GM21717 (cell line): ENCODE measurements around the gene ADGRD1.

ENCODE experiments used
- ATAC-seq: cut with Tn5 transposase; IDR thresholded peaks from one replicate; pipeline ENCODE4 v1.9.1; 2021; ENCODE audit warnings: mild to moderate bottlenecking, moderate library complexity; ENCODE audit not compliant: unreplicated experiment

Gene ADGRD1

DNA sequence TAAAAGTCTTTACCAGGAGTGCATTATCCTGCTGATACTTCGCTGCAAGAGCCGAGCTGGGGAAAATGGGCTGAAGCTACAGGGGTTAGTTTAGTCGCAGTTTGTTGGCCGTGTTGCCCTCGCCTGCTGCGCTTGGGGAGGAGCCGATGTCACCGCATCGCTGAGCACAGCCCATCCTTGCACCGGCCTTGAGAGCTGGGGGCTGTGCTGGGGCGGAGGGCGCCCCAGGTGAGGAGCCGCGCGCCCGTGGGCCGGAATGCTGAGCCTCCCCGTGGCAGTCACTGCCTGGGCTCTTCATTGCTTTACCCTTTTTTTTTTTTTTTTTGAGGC lies 50.0 kb downstream of the ADGRD1 start:
- ATAC-seq: no peak

DNA sequence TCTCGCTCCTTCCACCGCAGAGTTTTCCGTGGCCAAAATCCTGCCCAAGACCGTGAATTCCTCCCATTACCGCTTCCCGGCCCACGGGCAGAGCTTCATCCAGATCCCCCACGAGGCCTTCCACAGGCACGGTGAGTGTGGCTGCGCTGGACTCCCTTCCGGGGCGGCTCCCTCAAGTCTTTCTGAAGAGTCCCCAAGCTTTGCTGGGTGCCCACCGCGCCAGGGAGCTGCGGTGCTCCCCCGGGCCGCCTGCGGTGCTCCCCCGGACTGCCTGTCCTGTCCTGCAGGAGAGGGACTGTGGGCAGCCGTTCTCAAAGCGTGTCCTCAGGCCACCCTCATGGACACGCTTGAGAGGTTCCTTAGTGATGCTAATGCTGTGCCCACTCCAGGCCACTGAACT lies 50.5 kb downstream of the ADGRD1 start:
- ATAC-seq: no peak

DNA sequence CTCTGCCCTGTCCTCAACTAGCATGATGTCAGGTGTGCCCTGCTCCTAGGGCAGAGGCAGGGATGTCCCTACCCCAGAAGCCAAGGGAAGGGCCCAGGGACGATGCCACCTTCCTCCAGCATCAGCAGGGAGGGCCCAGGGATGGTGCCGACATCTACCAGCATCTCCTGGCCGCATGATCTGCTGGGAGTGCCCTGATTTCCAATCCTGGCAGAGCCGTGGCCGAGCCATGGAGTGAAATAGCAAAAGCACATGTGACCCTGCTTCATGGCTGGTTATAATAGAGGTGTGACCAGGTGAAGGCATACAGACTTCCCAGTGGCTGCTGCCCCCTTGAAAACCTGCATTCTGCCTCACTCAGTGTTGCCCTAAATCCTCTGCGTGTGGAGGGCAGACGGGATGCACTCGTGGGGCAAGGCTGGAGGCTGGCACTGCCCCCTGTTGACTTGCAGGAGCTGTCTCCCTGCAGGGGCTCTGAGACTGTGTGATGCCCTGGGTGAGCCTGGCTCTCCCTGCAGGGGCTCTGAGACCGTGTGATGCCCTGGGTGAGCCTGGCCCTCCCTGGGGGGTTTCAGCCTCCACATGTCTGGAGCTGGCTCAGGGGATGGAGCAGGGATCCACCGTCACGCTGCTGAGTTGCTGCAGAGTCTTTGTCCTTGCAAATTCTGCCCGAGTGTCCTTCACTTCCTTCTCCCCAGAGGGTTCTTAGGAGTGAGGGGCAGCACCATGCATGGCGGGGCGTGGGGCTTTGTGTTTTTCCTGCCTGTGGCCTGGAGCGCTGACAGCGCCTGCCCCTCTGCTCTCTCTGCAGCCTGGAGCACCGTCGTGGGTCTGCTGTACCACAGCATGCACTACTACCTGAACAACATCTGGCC lies 51.7 kb downstream of the ADGRD1 start:
- ATAC-seq: no peak

GRCh38 chr12:131006036-131006735 lies 52.5 kb downstream of the ADGRD1 start:
- ATAC-seq: no peak

GRCh38 chr12:131007031-131007739 lies 53.5 kb downstream of the ADGRD1 start:
- ATAC-seq: no peak

DNA sequence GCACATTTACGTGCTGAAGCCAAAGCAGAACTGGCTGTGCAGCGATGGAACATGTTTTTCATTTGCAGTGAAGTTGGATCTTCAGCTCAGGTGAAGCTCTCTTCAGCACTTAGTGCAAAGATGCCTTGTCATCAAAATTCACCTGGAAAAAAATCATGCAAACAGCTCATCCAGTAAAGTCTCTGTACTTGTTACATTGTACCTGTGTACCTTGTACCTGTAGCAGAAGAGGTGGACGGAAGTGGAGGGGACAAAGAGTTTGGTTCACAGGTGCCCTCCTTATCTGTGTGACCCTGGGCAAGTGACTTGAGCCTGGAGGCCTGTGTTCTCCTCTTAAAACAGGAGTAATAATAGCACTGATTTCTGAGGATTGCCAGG lies 54.0 kb downstream of the ADGRD1 start:
- no peak for ATAC-seq

GRCh38 chr12:131008131-131008912 lies 54.6 kb downstream of the ADGRD1 start:
- no peak for ATAC-seq

- ATAC-seq: no peak
These were observed 55.2 kb downstream of the ADGRD1 start for GRCh38 chr12:131008913-131009270.

DNA sequence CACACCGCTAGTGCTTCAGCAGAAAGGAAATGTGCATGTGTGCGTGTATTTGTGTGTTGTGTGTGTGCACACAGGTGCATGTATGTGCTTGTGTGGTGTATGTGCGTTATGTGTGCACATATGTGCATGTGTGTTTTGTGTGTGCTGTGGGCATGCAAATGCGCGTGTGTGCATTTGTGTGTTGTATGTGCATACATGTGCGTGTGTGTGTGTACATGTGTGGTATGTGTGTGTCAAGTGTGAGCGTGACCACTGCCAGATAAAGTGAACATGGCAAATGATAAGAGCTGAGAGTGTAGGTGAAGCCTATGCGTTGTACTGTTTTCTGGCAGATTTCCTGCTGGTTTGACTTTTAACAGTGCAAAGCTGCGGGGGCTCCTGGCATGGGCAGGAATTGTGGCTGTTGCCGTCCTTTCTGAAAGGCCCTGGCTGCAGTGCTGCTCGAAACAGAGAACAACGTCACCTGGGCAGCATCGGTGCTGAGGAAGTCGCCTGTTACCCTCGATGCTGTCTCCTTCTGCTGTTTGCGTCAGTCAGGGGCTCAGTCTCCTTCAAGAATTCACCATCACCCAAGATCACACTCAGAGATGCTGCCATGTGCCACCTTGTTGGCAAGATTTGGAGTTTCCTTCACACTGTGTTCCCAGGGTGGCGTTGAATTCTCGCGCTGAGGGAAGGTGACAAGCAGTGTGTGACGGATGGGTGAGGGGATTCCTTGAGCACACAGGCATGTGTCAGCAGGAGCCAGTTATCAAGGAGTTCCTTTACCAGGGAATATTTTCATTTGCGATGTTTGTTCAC lies 56.1 kb downstream of the ADGRD1 start:
- ATAC-seq: no peak

DNA sequence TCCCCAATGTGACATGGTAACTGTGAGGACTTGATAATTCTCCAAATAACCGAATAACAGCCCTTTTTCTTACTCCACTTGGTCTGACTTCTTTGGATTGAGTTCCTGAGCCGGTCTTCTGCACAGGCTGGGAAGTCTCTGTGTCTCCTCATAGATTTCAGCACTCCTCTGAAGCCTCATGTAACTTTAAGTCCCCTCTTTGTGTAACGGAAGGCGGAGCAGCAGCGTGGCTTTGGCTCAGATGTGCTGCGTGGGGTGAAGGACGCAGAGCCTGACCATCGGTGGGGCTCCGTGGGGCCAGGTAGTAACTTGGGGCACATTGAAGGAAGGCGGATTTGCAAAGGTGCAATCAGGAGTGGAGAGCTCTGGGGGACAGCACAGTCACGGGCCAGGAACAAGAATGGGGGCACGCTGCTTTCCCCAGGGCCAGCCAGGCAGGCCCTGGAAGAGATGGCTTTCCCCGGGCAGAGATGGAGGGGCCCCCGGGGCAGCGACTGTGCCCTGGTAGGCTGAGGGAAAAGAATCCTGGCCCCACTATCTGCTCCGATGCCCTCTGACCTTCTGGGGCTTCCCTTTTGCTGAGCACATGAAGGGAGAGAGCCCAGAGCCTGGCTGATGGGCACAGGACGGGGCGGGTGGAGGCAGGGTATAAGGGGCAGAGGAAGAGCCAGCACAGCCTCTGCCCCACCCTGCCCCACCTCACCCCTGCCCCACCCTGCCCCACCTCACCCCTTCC lies 56.9 kb downstream of the ADGRD1 start:
- ATAC-seq: no peak

DNA sequence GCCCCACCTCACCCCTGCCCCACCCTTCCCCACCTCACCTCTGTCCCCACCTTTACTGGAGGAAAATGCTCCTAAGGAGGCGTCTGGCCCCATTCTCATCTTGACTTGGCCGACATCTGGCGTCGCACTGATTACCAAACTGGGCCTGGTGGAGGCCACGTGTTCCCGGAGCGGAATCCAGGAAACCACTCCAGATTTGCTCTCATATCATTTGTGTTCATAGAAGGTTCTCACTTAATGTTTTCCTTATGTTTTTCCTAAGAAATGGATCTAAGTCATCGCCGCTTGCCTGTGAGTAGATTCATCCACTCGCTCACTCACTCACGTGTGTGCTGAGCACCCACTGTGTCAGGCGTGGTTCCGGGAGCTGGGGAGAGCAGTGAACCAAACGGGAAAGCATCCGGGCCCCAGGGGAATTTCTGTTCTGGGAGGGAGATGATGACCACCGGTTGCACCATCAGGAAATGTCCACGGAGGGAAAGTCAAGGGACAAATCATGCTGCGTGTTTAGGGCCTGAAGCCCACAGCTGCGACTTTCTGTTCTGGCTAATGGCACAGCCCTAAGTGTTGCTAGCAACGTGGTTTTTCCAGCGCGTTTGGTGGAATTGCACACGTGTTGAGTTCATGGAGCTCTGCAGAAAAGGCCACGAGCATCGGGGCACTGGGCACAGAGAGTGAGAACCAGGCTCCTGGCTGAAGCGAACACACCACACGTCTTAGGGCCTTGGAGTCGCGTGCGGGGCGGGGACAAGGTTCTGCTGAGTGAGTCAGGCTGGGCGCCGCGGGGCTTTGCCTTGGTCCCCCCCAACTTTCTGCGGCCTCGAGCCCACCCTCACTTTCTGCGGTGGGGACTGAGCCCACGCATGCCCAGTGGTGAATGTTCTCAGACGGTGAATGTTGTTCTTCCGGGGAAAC lies 57.7 kb downstream of the ADGRD1 start:
- no peak for ATAC-seq

- ATAC-seq: no peak
These were observed 58.8 kb downstream of the ADGRD1 start for GRCh38 chr12:131012279-131013069.

- ATAC-seq: no peak
These were observed 59.4 kb downstream of the ADGRD1 start for GRCh38 chr12:131013118-131013517.

DNA sequence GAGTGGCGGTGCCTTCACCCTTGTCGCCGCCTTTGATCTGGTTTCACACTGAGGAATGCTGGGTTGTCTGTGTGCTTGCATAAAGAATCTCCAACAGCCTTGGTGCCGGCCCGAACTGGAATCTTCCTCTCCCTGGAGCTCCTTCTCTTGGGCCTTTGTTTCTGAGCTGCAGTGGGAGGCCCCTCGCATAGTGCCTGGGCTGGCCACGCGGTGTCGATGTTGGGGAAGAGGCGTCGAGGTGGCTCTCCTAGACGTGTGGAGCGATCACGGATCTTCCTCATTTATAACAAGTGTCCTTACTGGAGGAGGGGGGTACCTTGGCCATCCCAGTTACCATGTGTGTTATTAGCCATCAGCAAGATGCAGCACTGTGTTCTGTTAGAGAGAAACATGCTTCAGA lies 60.6 kb downstream of the ADGRD1 start:
- no peak for ATAC-seq

GRCh38 chr12:131015581-131016337 lies 62.1 kb downstream of the ADGRD1 start:
- no peak for ATAC-seq

GRCh38 chr12:131017477-131017991 lies 63.8 kb downstream of the ADGRD1 start:
- no peak for ATAC-seq
